ENCODE measurements around the gene MAT2A.
"Not testable (repeated sequence)": the region's sequence is repeated elsewhere in the genome, so short reads cannot be mapped to it uniquely, and the experiment has no call there.

Gene MAT2A

GRCh38 chr2:85547859-85548607 is 9.1 kb downstream of the MAT2A start:
- DNase-seq: no peak

- no peak for DNase-seq
Measured at GRCh38 chr2:85548608-85548900, 9.6 kb downstream of the MAT2A start.

DNA sequence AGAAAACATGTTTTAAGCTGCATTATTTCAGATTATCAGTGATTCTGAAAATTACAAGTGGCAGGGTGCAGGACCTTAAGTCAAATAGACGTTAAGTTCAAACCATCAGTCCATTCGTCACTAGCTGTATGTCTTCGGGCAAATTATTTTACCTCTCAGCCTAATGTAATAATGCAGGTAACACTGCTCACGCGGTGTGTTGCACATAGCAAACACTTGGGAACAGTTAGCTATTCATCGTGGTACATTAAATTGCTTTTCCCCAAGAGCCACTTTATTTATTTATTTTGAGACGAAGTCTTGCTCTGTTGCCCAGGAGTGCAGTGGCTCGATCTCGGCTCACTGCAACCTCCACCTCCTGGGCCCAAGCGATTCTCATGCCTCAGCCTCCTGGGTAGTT is 10.1 kb downstream of the MAT2A start:
- DNase-seq: no peak

GRCh38 chr2:85549826-85550225 is 10.9 kb downstream of the MAT2A start:
- no peak for DNase-seq

GRCh38 chr2:85550486-85550885 is 11.5 kb downstream of the MAT2A start:
- no peak for DNase-seq

GRCh38 chr2:85551698-85552678 is 13.0 kb downstream of the MAT2A start:
- DNase-seq: peak; percentile 81

- no peak for DNase-seq
Measured at GRCh38 chr2:85553184-85553583, 14.2 kb downstream of the MAT2A start.

DNA sequence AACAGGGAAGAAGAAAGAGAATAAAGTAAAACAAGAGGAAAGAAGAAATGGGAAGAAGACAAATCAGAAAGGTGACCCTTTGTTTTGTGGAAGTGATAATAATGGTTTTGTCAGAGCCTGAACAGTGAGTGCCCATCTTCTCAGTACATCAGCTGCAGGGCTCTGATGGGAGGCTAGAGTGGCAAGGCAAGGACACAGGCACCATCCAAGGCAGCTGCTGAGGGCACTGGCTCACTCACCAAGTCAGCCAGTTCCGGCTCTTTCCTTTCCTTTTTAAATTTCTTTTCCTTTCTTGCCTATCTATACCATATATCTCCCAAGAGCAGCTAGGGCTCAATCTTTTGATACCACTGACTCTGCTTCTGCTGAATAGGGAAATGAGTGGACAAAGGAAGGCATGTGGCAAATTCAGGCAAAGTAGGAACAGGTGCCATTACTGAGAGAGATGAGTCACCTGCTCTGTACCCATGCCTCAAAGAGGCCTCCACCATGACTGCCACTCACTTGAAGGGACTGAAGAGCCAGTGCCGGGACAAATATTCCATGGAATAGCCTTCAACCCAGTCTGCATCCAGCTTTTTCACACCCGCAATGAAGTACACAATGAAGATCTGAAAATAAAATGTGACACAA is 16.1 kb downstream of the MAT2A start:
- DNase-seq: no peak

DNA sequence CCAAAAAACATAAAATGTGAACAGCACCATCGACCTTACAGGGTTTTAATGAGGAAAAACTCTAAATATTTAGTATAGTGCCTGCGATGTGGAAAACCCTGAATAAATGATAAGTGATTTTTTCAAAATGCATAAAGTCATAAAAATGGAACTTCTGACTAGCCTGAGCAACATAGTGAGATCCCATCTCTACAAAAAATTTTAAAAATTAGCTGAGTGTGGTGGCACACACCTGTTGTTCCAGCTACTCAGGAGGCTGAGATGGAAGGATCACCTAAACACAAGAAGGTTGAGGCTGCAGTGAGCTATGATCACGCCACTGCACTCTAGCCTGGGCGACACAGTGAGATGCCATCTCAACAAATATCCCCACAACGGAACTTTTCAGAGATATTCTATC is 18.2 kb downstream of the MAT2A start:
- DNase-seq: no peak

- DNase-seq: no peak
Measured at GRCh38 chr2:85558160-85558559, 19.2 kb downstream of the MAT2A start.

DNA sequence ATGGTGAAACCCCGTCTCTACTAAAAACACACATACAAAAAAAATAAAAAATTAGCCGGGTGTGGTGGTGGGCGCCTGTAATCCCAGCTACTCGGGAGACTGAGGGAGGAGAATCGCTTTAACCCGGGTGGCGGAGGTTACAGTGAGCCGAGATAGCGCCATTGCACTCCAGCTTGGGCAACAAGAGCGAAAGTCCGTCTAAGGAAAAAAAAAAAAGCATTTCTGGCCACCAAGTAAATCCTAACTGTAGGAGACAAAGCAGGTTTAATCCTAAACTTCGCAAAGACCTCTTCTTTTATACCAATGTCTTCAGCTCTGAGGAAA is 21.4 kb downstream of the MAT2A start:
- not testable (repeated sequence) for DNase-seq

GRCh38 chr2:85560812-85561279 is 21.9 kb downstream of the MAT2A start:
- no peak for DNase-seq

- peak; percentile 93 for DNase-seq
Measured at GRCh38 chr2:85561280-85562212, 22.6 kb downstream of the MAT2A start, which contains the start of gene GGCX. Gene GGCX, minus strand, starts transcription at chr2:85561493. Its CDS starts 65 bp downstream, at chr2:85561428.

DNA sequence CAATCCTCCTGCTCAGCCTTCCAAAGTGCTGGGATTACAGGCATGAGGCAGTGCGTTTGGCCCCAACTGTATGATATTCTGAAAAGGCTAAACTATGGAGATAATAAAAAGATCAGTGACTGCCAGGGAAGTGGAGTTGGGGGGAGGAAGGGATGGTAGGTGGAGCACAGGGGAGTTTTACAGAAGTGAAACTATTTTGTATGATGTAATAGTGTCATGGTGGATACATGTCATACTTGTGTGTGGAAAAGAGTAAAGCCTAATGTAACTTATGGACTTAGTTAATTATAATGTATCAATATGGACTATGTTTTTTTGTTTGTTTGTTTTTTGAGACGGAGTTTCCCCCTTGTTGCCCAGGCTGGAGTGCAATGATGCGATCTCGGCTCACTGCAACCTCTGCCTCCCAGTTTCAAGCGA is 25.2 kb downstream of the MAT2A start:
- DNase-seq: no peak

GRCh38 chr2:85566265-85566664 is 27.3 kb downstream of the MAT2A start:
- DNase-seq: no peak

DNA sequence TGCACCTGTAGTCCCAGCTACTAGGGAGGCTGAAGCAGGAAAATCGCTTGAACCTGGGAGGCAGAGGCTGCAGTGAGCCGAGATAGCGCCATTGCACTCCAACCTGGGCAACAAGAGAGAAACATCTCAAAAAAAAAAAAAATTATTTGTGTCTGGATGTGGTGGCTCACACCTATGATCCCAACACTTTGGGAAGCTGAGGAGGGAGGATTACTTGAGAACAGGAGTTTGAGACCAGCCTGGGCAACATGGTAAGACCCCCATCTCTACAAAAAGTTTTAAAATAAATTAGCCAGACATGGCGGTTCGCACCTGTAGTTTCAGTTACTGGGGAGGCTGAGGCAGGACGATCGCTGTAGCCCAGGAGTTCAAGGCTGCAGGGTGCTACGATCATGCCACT is 36.8 kb downstream of the MAT2A start:
- no peak for DNase-seq

- no peak for DNase-seq
Measured at GRCh38 chr2:85577063-85577385, 38.1 kb downstream of the MAT2A start.

GRCh38 chr2:85577386-85578242 is 38.6 kb downstream of the MAT2A start, which contains the start of gene VAMP8:
Gene VAMP8, plus strand, starts transcription at chr2:85577586. Its CDS starts 61 bp downstream, at chr2:85577647.
- no peak for DNase-seq

DNA sequence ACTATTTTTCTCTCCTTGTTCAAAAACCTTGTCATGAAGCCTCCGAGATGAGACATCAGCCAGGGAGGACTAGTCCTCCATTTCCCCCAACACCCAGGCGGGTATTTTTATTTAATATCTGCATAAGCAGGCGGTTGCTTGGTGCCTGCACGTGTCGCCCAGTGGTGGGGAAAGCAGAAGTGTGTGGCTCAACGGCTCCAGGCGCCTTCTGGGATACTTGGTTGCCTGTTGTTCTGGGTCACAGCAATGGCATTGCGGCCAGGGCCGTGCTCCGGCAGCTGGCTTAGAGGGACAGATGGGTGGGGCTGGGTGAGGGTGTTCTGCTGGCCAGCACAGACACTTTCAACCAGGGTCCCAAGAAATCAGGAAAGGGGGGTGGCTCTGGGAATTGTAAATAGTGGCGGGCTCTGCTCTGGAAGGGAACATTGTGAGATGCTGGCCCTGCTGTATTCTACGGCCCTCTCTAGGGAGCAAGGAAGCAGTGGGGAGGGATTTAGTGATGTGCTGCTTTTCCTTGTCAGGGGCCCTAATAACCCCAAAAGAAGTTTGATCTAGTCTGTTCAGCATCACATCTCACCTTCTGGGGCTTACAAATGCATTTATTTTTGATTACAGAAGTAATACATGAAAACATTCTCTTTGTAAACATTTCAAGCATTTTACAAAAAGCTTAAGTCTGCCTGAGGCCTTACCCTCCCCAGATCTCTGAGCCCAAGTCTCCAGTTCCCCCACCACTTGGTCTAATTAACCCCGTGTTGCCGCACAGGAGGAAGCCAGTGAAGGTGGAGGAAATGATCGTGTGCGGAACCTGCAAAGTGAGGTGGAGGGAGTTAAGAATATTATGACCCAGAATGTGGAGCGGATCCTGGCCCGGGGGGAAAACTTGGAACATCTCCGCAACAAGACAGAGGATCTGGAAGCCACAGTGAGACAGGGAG is 39.5 kb downstream of the MAT2A start:
- DNase-seq: no peak

GRCh38 chr2:85579266-85579935 is 40.4 kb downstream of the MAT2A start:
- no peak for DNase-seq
